MCF 10A (cell line): ENCODE results near the gene RIC8B. TPM values are rescaled to one million over a fixed set of nuclear protein-coding genes. Genes with fewer than 3 reads are reported as not detected.

Experiments
- BruUV-seq: library from RNA; stranded (reverse); fragments of 400-500 nt; replicated peaks from 2 replicates; lab custom pipeline; 2021; lab: Mats Ljungman, UMichigan
- CTCF ChIA-PET: fragments of 300-600 bp; sonication (Branson Sonifier 250); formaldehyde crosslinking; extraction: SDS; loops from one replicate; lab custom pipeline; 2021; ENCODE audit warnings: antibody characterized with exemption, inconsistent platforms; lab: Yijun Ruan, JAX
- POLR2A ChIA-PET: fragments of 300-600, 350-650 bp; sonication (Branson Sonifier 250); formaldehyde crosslinking; extraction: SDS; loops from one replicate; lab custom pipeline; 2020; ENCODE audit warnings: antibody characterized with exemption, inconsistent platforms; lab: Yijun Ruan, JAX
- DNase-seq: peaks from one replicate; pipeline ENCODE4 v3.0.0-alpha.2; 2018; ENCODE audit not compliant: unreplicated experiment
- H3K27ac Mint-ChIP-seq: one replicate; pipeline ENCODE4 v1.8.0; 2022; ENCODE audit warnings: mild to moderate bottlenecking, low read depth, mixed read lengths; ENCODE audit not compliant: unreplicated experiment
- H3K27me3 Mint-ChIP-seq: one replicate; pipeline ENCODE4 v1.8.0; 2022; ENCODE audit warnings: mixed read lengths; ENCODE audit not compliant: insufficient read depth, unreplicated experiment
- H3K36me3 Mint-ChIP-seq: one replicate; pipeline ENCODE4 v1.8.0; 2022; ENCODE audit warnings: mild to moderate bottlenecking, moderate library complexity, mixed read lengths; ENCODE audit not compliant: insufficient read depth, unreplicated experiment
- H3K4me1 Mint-ChIP-seq: one replicate; pipeline ENCODE4 v1.8.0; 2022; ENCODE audit warnings: mixed read lengths; ENCODE audit not compliant: insufficient read depth, unreplicated experiment
- H3K4me3 Mint-ChIP-seq: one replicate; pipeline ENCODE4 v1.8.0; 2022; ENCODE audit warnings: mild to moderate bottlenecking, moderate library complexity, mixed read lengths; ENCODE audit not compliant: unreplicated experiment
- H3K9me3 Mint-ChIP-seq: one replicate; pipeline ENCODE4 v1.8.0; 2022; ENCODE audit warnings: mixed read lengths; ENCODE audit not compliant: unreplicated experiment
- intact Hi-C: fragments of 100-400 bp; cut with micrococcal nuclease; formaldehyde crosslinking; loops from 2 replicates; pipeline ENCODE4 v1.14.1; 2022
- total RNA-seq: library from RNA; stranded (reverse); gene quantifications from 2 replicates; pipeline ENCODE4 v1.2.3, GENCODE V29; 2022
- TF ChIP-seq, protein P1 (sequence below): fragments of 200-600 bp; IDR thresholded peaks from one replicate; pipeline ENCODE4 v1.8.0; 2022; ENCODE audit warnings: antibody characterized with exemption, mild to moderate bottlenecking; ENCODE audit not compliant: unreplicated experiment

RIC8B gene
- total RNA-seq, 1 experiment from 2014 or later = 10.0 TPM

DNA sequence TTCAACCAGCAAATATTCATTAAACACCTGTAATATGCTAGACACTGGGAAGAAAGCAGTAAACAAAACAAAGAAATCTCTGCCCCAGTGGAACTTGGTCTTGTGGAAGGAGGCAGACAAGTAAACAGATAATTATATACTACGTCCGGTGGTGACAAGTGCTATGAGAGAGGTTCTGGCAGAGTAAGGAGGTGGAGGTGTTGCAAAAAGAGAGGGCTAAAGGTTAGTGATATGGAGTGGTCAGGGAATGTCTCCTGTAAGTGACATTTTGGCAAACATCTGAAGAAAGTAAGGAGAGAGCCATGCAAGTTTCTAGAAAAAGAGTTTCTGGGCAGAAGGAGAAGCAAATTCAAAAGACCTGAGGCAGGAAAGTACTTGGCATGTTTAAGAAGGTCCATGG lies 73.4 kb downstream of the RIC8B start:
- Mint-ChIP-seq H3K27ac (no peak overlapping the region), H3K36me3 (peaks cover 24% of the 10 kb centered on the region), H3K9me3 (no peaks in the 10 kb centered on the region), H3K27me3 (no peaks in the 10 kb centered on the region), H3K4me1 (no peaks in the 10 kb centered on the region), H3K4me3 (no peak overlapping the region)
- DNase-seq = no peak
- TF ChIP-seq, protein P1, sequence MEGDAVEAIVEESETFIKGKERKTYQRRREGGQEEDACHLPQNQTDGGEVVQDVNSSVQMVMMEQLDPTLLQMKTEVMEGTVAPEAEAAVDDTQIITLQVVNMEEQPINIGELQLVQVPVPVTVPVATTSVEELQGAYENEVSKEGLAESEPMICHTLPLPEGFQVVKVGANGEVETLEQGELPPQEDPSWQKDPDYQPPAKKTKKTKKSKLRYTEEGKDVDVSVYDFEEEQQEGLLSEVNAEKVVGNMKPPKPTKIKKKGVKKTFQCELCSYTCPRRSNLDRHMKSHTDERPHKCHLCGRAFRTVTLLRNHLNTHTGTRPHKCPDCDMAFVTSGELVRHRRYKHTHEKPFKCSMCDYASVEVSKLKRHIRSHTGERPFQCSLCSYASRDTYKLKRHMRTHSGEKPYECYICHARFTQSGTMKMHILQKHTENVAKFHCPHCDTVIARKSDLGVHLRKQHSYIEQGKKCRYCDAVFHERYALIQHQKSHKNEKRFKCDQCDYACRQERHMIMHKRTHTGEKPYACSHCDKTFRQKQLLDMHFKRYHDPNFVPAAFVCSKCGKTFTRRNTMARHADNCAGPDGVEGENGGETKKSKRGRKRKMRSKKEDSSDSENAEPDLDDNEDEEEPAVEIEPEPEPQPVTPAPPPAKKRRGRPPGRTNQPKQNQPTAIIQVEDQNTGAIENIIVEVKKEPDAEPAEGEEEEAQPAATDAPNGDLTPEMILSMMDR = no peak
- ChIA-PET POLR2A (no interaction called here), CTCF (interaction anchor here (0.5 to 0.8 kb wide), 2 partner anchors 430 to 462 kb away, joined by 4 read pairs; no protein-coding TSS in a partner anchor)
- no TSS peak for BruUV-seq
- intact Hi-C loops = loop anchor here (10.0 kb wide), 1 partner anchor 623 kb away; no protein-coding TSS in a partner anchor

DNA sequence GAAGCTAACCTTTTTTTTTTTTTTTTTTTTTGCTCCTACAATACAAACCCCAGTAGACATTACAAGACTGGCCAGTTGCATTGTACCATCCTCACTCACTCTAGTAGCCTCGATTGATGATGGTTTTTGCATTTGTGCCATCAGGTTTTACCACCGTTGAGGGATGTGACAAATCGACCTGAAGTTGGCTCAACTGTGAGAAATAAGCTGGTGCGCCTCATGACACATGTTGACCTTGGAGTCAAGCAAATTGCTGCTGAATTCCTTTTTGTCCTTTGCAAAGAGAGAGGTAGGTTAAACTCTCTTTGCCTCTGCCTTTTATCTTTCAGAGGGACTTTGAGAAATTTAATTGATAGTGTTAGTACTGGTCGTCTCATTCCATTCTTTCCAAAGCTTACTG lies 76.8 kb downstream of the RIC8B start:
- peaks cover 16% of the 10 kb centered on the region for H3K36me3 Mint-ChIP-seq
- no peaks in the 10 kb centered on the region for H3K27me3 Mint-ChIP-seq
- H3K27ac Mint-ChIP-seq = no peak overlapping the region
- no peak overlapping the region for H3K4me3 Mint-ChIP-seq
- no TSS peak for BruUV-seq
- POLR2A ChIA-PET = no interaction called here
- DNase-seq = no peak
- no peaks in the 10 kb centered on the region for H3K4me1 Mint-ChIP-seq
- TF ChIP-seq, protein P1 = no peak
- no peaks in the 10 kb centered on the region for H3K9me3 Mint-ChIP-seq
- intact Hi-C loops = no loop called here
- CTCF ChIA-PET = interaction anchor here (1.2 kb wide), 2 partner anchors 8 to 9 kb away, joined by 3 read pairs; no protein-coding TSS in a partner anchor

DNA sequence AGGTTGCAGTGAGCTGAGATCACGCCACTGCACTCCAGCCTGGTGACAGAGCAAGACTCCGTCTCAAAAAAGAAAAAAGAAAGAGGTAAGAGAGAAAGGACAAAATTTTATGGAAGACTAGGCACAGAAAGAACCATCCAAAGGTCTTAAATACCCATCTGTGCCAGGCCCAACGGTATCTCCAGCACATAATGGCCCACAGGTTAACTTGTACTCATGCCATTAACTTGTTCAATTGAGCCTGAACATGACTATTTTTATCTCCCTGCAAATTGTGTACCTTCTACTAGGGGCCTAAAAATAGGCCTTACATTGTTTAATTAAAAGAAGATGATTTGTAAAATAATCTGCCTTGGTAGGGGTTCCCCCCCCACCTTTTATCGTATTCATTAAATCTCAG lies 80.2 kb downstream of the RIC8B start:
- intact Hi-C loops = no loop called here
- no TSS peak for BruUV-seq
- Mint-ChIP-seq H3K27ac (no peak overlapping the region), H3K36me3 (peaks cover 17% of the 10 kb centered on the region), H3K4me3 (no peak overlapping the region), H3K27me3 (no peaks in the 10 kb centered on the region), H3K4me1 (no peaks in the 10 kb centered on the region), H3K9me3 (no peaks in the 10 kb centered on the region)
- ChIA-PET POLR2A (no interaction called here), CTCF (no interaction called here)
- DNase-seq = no peak
- TF ChIP-seq, protein P1 = no peak

DNA sequence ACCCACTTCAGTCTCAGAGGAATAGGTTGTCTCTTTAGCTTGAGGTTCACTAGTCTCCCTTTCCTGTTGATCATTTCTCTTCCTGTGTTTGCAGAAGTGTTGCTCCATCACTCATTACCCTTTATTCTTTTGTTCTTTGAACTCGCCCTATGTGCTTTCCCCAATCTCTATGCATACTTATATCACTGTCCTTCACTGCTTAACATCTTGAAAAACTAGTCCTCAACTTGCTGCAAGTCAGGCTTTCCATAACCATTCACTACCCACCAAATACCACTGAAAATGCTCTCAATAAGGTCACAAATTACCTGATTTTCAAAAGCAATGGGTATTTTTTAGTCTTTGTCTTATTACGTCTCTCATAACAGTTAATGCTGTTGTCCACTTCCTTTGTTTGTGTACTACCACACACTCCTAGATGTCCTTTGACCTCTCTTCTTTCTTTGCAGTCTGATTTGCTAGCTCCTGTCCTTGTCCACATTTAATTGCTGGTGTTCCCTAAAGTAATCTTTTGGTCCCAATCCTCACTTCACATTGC lies 80.8 kb downstream of the RIC8B start:
- intact Hi-C loops = no loop called here
- Mint-ChIP-seq H3K36me3 (peaks cover 17% of the 10 kb centered on the region), H3K4me3 (no peak overlapping the region), H3K9me3 (no peaks in the 10 kb centered on the region), H3K27me3 (no peaks in the 10 kb centered on the region), H3K27ac (no peak overlapping the region), H3K4me1 (no peaks in the 10 kb centered on the region)
- ChIA-PET CTCF (no interaction called here), POLR2A (interaction anchor here (0.9 kb wide), 1 partner anchor 449 kb away, joined by 3 read pairs; no protein-coding TSS in a partner anchor)
- BruUV-seq = no TSS peak
- TF ChIP-seq, protein P1 = no peak
- DNase-seq = no peak
